HEK293 (cell line): ENCODE data around the gene TPRG1.

ENCODE experiments used
- CTCF ChIA-PET: fragments of 350-600 bp; formaldehyde crosslinking; extraction: SDS; loops from one replicate; lab custom pipeline; 2021; ENCODE audit warnings: antibody characterized with exemption; lab: Yijun Ruan, JAX
- POLR2A ChIA-PET: fragments of 300-600 bp; formaldehyde crosslinking; extraction: SDS; loops from one replicate; lab custom pipeline; 2020; ENCODE audit warnings: antibody characterized with exemption, inconsistent platforms; lab: Yijun Ruan, JAX
- H3K27ac ChIP-seq: fragments of 200-500 bp; sonication (Bioruptor generic); 2 replicates; pipeline ENCODE4 v1.5.1; 2014; ENCODE audit warnings: low read depth, low read length, control low read depth, inconsistent platforms; ENCODE audit errors: extremely low read depth
- H3K36me3 ChIP-seq, 2 experiments: fragments of 200-500 bp in 1 of 2; sonication (Bioruptor generic) in 1 of 2; 1 replicate in 1 of 2; 2 replicates in 1 of 2; pipeline ENCODE4 v1.5.1; 2014 to 2017; ENCODE audit warnings: inconsistent platforms in 2 of 2, low read length in 2 of 2; ENCODE audit not compliant: control insufficient read depth in 2 of 2, insufficient read depth in 1 of 2
- H3K4me1 ChIP-seq: fragments of 200-500 bp; sonication (Bioruptor generic); 2 replicates; pipeline ENCODE4 v1.5.1; 2014; ENCODE audit warnings: mild to moderate bottlenecking, low read length, inconsistent platforms; ENCODE audit not compliant: control insufficient read depth, insufficient read depth
- H3K4me3 ChIP-seq: 2 replicates; pipeline ENCODE4 v1.5.1; 2011; ENCODE audit warnings: low read depth, mild to moderate bottlenecking, control low read depth, low read length, moderate library complexity
- H3K9me3 ChIP-seq: fragments of 200-500 bp; sonication (Bioruptor generic); 2 replicates; pipeline ENCODE4 v1.5.1; 2014; ENCODE audit warnings: low read depth, low read length, inconsistent platforms; ENCODE audit not compliant: control insufficient read depth, insufficient read depth
- ZNF155 ChIP-seq: fragments of 450-650 bp; formaldehyde crosslinking; IDR thresholded peaks from 2 replicates; pipeline ENCODE4 v1.5.1; 2016; ENCODE audit warnings: missing biosample characterization, missing genetic modification characterization
- ZNF19 ChIP-seq: fragments of 450-650 bp; formaldehyde crosslinking; IDR thresholded peaks from 2 replicates; pipeline ENCODE4; 2016; ENCODE audit warnings: missing biosample characterization, missing genetic modification characterization, low read depth
- ZNF2 ChIP-seq: fragments of 450-650 bp; formaldehyde crosslinking; IDR thresholded peaks from 2 replicates; pipeline ENCODE4 v1.5.1; 2016; ENCODE audit warnings: missing biosample characterization, missing genetic modification characterization
- ZNF202 ChIP-seq: fragments of 450-650 bp; formaldehyde crosslinking; IDR thresholded peaks from 2 replicates; pipeline ENCODE4 v1.5.1; 2016; ENCODE audit warnings: missing biosample characterization, missing genetic modification characterization, borderline replicate concordance
- ZNF37A ChIP-seq: fragments of 450-650 bp; IDR thresholded peaks from 2 replicates; pipeline ENCODE4 v1.5.1; 2018; ENCODE audit warnings: missing biosample characterization, missing genetic modification characterization
- ZNF394 ChIP-seq: fragments of 450-650 bp; formaldehyde crosslinking; IDR thresholded peaks from 2 replicates; pipeline ENCODE4 v1.5.1; 2016; ENCODE audit warnings: missing biosample characterization, missing genetic modification characterization, mild to moderate bottlenecking, moderate library complexity, borderline replicate concordance
- ZNF423 ChIP-seq: fragments of 450-650 bp; formaldehyde crosslinking; IDR thresholded peaks from 2 replicates; pipeline ENCODE4 v1.5.1; 2016; ENCODE audit warnings: missing biosample characterization, missing genetic modification characterization
- ZNF426 ChIP-seq: fragments of 450-650 bp; formaldehyde crosslinking; IDR thresholded peaks from 2 replicates; pipeline ENCODE4 v1.5.1; 2017; ENCODE audit warnings: missing biosample characterization, missing genetic modification characterization, mild to moderate bottlenecking, inconsistent platforms, moderate library complexity
- ZNF510 ChIP-seq: fragments of 450-650 bp; formaldehyde crosslinking; IDR thresholded peaks from 2 replicates; pipeline ENCODE4 v1.5.1; 2018; ENCODE audit warnings: mild to moderate bottlenecking, missing genetic modification characterization, missing biosample characterization; ENCODE audit not compliant: insufficient replicate concordance
- ZNF548 ChIP-seq: fragments of 450-650 bp; formaldehyde crosslinking; IDR thresholded peaks from 2 replicates; pipeline ENCODE4 v1.5.1; 2016; ENCODE audit warnings: missing biosample characterization, missing genetic modification characterization
- ZNF555 ChIP-seq: fragments of 450-650 bp; formaldehyde crosslinking; conservative IDR thresholded peaks from 2 replicates; pipeline ENCODE4 v1.5.1; 2017; ENCODE audit warnings: missing biosample characterization, mild to moderate bottlenecking, missing genetic modification characterization, inconsistent platforms
- ZNF560 ChIP-seq: fragments of 450-650 bp; formaldehyde crosslinking; IDR thresholded peaks from 2 replicates; pipeline ENCODE4 v1.5.1; 2017; ENCODE audit warnings: missing biosample characterization, missing genetic modification characterization, borderline replicate concordance
- ZNF623 ChIP-seq: fragments of 450-650 bp; formaldehyde crosslinking; IDR thresholded peaks from 2 replicates; pipeline ENCODE4 v1.5.1; 2016; ENCODE audit warnings: missing biosample characterization, missing genetic modification characterization
- ZNF626 ChIP-seq: fragments of 450-650 bp; sonication (Bioruptor Pico); formaldehyde crosslinking; IDR thresholded peaks from 2 replicates; pipeline ENCODE4 v1.5.1; 2018; ENCODE audit warnings: missing biosample characterization, missing genetic modification characterization, inconsistent platforms
- ZNF843 ChIP-seq: fragments of 450-650 bp; formaldehyde crosslinking; IDR thresholded peaks from 2 replicates; pipeline ENCODE4 v1.5.1; 2016; ENCODE audit warnings: missing biosample characterization, missing genetic modification characterization
- ZSCAN30 ChIP-seq: fragments of 450-650 bp; IDR thresholded peaks from 2 replicates; pipeline ENCODE4 v1.5.1; 2018; ENCODE audit warnings: missing biosample characterization, mild to moderate bottlenecking, missing genetic modification characterization, moderate library complexity
- TF ChIP-seq, protein P1 (sequence below): fragments of 450-650 bp; formaldehyde crosslinking; IDR thresholded peaks from 2 replicates; pipeline ENCODE4 v1.5.1; 2016; ENCODE audit warnings: missing biosample characterization, missing genetic modification characterization
- TF ChIP-seq, protein P2 (sequence below): fragments of 450-650 bp; formaldehyde crosslinking; IDR thresholded peaks from 2 replicates; pipeline ENCODE4 v1.5.1; 2017; ENCODE audit warnings: missing biosample characterization, mild to moderate bottlenecking, missing genetic modification characterization, moderate library complexity
- TF ChIP-seq, protein P3 (sequence below): fragments of 450-650 bp; formaldehyde crosslinking; IDR thresholded peaks from 2 replicates; pipeline ENCODE4 v1.5.1; 2016; ENCODE audit warnings: missing biosample characterization, missing genetic modification characterization

Gene TPRG1

DNA sequence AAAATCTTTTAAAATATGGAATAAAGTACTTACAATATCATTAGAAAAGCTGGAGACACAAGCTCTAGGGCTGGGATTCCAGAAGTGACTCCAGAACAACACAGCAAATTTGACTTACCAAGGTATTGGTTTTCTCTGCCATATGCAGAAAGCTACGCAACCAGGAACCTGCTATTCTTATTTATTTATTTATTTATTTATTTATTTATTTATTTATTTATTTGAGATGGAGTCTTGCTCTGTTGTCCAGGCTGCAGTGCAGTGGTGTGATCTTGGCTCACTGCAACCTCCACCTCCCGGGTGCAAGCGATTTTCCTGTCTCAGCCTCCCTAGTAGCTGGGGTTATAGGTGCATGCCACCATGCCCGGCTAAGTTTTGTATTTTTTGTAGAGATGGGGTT lies 157.9 kb downstream of the TPRG1 start (continued):
- TF ChIP-seq ZNF555: peak; percentile 28; the same call in 1 of the 2 replicates
- TF ChIP-seq ZNF623 (tag by site-specific recombination): 0 out of 2 replicates have a peak, but pooled peaks have one; percentile 22
- TF ChIP-seq ZNF426 (tag by site-specific recombination): peak; percentile 47
- TF ChIP-seq ZNF394: peak; percentile 67; the same call in 1 of the 2 replicates
- TF ChIP-seq, all 188 proteins: peak for 8; not testable (repeated sequence) for 180

DNA sequence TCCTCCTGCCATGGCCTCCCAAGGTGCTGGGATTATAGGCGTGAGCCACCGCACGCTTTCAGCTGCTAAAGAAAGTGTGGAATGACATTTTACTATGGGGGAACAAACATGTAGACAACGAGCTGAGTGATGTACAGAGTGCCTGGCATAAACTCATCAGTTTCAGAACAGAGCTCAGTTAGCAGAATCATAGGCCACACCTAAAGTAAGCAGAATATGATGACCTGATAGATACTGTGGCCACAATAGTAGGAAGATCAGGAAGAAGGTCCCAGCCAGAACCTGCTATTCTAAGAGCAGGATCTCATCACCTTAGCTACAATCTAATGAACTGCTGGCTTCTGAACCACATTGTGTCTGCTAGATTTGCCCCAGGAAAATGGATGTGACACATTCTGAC lies 158.3 kb downstream of the TPRG1 start:
- ChIA-PET POLR2A (no interaction called here), CTCF (interaction anchor here (0.7 to 3.3 kb wide), 3 partner anchors 10 to 353 kb away, joined by 3 to 14 read pairs (median 5); no protein-coding TSS in a partner anchor)
- Histone ChIP-seq H3K9me3 (no peaks in the 10 kb centered on the region), H3K36me3 (no peaks in the 10 kb centered on the region), H3K4me3 (no peak overlapping the region), H3K4me1 (peaks cover 4% of the 10 kb centered on the region), H3K27ac (no peak overlapping the region)
- no peak for TF ChIP-seq ZNF548 (tag by site-specific recombination)
- TF ChIP-seq ZNF19: no peak
- no peak for TF ChIP-seq ZNF423 (tag by site-specific recombination)
- TF ChIP-seq, protein P1, sequence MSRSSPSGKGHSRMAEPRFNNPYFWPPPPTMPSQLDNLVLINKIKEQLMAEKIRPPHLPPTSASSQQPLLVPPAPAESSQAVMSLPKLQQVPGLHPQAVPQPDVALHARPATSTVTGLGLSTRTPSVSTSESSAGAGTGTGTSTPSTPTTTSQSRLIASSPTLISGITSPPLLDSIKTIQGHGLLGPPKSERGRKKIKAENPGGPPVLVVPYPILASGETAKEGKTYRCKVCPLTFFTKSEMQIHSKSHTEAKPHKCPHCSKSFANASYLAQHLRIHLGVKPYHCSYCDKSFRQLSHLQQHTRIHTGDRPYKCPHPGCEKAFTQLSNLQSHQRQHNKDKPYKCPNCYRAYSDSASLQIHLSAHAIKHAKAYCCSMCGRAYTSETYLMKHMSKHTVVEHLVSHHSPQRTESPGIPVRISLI (tag by site-specific recombination): no peak
- no peak for TF ChIP-seq ZNF510 (tag by site-specific recombination)
- no peak for TF ChIP-seq ZNF202 (tag by site-specific recombination)
- TF ChIP-seq, protein P2, sequence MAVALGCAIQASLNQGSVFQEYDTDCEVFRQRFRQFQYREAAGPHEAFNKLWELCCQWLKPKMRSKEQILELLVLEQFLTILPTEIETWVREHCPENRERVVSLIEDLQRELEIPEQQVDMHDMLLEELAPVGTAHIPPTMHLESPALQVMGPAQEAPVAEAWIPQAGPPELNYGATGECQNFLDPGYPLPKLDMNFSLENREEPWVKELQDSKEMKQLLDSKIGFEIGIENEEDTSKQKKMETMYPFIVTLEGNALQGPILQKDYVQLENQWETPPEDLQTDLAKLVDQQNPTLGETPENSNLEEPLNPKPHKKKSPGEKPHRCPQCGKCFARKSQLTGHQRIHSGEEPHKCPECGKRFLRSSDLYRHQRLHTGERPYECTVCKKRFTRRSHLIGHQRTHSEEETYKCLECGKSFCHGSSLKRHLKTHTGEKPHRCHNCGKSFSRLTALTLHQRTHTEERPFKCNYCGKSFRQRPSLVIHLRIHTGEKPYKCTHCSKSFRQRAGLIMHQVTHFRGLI (tag by site-specific recombination): no peak
- TF ChIP-seq ZNF843 (tag by site-specific recombination): no peak
- no peak for TF ChIP-seq ZSCAN30
- TF ChIP-seq, protein P3, sequence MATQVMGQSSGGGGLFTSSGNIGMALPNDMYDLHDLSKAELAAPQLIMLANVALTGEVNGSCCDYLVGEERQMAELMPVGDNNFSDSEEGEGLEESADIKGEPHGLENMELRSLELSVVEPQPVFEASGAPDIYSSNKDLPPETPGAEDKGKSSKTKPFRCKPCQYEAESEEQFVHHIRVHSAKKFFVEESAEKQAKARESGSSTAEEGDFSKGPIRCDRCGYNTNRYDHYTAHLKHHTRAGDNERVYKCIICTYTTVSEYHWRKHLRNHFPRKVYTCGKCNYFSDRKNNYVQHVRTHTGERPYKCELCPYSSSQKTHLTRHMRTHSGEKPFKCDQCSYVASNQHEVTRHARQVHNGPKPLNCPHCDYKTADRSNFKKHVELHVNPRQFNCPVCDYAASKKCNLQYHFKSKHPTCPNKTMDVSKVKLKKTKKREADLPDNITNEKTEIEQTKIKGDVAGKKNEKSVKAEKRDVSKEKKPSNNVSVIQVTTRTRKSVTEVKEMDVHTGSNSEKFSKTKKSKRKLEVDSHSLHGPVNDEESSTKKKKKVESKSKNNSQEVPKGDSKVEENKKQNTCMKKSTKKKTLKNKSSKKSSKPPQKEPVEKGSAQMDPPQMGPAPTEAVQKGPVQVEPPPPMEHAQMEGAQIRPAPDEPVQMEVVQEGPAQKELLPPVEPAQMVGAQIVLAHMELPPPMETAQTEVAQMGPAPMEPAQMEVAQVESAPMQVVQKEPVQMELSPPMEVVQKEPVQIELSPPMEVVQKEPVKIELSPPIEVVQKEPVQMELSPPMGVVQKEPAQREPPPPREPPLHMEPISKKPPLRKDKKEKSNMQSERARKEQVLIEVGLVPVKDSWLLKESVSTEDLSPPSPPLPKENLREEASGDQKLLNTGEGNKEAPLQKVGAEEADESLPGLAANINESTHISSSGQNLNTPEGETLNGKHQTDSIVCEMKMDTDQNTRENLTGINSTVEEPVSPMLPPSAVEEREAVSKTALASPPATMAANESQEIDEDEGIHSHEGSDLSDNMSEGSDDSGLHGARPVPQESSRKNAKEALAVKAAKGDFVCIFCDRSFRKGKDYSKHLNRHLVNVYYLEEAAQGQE (tag by site-specific recombination): no peak
- no peak for TF ChIP-seq ZNF155 (tag by site-specific recombination)
- no peak for TF ChIP-seq ZNF37A (tag by site-specific recombination)
- no peak for TF ChIP-seq ZNF560 (tag by site-specific recombination)
- TF ChIP-seq ZNF2 (tag by site-specific recombination): no peak
- no peak for TF ChIP-seq ZNF626 (tag by site-specific recombination)
